AG04449 (cell line): ENCODE data around the gene DNAJC5.

Experiments
- CTCF ChIA-PET: fragments of 350-600 bp; formaldehyde crosslinking; extraction: SDS; loops from one replicate; lab custom pipeline; 2021; ENCODE audit warnings: antibody characterized with exemption; lab: Yijun Ruan, JAX
- POLR2A ChIA-PET: fragments of 400-600, 350-600 bp; formaldehyde crosslinking; extraction: SDS; loops from one replicate; lab custom pipeline; 2020; ENCODE audit warnings: antibody characterized with exemption, inconsistent platforms; lab: Yijun Ruan, JAX
- DNase-seq: peaks from one replicate; pipeline ENCODE4 v3.0.0-alpha.2; 2010; ENCODE audit warnings: low read depth, low spot score
- H3K4me3 ChIP-seq: 2 replicates; pipeline ENCODE4 v1.5.1; 2011; ENCODE audit warnings: low read depth, mild to moderate bottlenecking, control low read depth, low read length
- TF ChIP-seq, protein P1 (sequence below): IDR thresholded peaks from one replicate; pipeline ENCODE4 v1.5.1; 2011; ENCODE audit warnings: mild to moderate bottlenecking, moderate library complexity, low read length, control low read depth, inconsistent platforms; ENCODE audit not compliant: insufficient read depth; ENCODE audit errors: missing control alignments

The DNAJC5 gene

DNA sequence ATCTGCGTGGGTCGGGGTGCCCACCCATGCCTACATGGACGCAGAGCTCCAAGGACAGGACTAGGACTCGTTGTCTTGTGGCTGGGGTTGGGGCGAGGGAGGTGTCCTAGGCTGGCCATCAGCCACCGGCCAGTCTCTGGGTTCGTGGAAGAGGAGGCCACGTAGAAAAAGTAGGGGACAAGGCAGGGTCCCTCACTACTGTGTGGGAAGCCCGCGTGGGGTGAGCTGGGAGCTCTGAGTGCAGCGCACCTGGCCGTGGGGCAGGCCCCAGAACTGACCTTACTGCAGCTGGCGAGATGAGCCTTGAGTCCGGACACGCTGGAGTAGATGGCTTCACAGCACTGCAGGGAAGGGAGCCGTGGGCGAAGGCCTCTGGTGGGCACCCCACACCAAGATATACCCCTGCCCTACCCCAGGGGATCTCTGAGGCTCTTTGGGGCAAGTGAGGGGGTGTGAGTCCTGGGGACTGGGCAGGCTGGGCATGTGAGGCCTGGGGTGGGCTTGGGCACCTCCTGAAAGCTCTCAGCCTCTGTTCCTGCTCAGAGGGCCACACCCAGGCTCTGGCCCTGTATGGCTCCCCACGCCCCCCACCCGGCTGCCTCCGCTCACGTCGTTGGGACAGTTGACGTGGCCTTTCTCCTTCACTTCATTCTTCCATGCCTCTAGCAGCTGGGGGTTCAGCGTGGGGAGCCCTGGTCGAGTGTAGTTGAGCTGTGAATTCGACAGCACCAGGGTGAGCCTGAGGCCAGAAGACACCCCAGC lies 66.9 kb downstream of the DNAJC5 start:
- POLR2A ChIA-PET: no interaction called here
- no peak overlapping the region for H3K4me3 ChIP-seq
- DNase-seq: no peak
- TF ChIP-seq, protein P1, sequence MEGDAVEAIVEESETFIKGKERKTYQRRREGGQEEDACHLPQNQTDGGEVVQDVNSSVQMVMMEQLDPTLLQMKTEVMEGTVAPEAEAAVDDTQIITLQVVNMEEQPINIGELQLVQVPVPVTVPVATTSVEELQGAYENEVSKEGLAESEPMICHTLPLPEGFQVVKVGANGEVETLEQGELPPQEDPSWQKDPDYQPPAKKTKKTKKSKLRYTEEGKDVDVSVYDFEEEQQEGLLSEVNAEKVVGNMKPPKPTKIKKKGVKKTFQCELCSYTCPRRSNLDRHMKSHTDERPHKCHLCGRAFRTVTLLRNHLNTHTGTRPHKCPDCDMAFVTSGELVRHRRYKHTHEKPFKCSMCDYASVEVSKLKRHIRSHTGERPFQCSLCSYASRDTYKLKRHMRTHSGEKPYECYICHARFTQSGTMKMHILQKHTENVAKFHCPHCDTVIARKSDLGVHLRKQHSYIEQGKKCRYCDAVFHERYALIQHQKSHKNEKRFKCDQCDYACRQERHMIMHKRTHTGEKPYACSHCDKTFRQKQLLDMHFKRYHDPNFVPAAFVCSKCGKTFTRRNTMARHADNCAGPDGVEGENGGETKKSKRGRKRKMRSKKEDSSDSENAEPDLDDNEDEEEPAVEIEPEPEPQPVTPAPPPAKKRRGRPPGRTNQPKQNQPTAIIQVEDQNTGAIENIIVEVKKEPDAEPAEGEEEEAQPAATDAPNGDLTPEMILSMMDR: no peak
- CTCF ChIA-PET: interaction anchor here (0.5 to 1.4 kb wide), 2 partner anchors 18 to 173 kb away, joined by 3 to 6 read pairs; partner anchors contain the start of genes PRPF6 and SAMD10

DNA sequence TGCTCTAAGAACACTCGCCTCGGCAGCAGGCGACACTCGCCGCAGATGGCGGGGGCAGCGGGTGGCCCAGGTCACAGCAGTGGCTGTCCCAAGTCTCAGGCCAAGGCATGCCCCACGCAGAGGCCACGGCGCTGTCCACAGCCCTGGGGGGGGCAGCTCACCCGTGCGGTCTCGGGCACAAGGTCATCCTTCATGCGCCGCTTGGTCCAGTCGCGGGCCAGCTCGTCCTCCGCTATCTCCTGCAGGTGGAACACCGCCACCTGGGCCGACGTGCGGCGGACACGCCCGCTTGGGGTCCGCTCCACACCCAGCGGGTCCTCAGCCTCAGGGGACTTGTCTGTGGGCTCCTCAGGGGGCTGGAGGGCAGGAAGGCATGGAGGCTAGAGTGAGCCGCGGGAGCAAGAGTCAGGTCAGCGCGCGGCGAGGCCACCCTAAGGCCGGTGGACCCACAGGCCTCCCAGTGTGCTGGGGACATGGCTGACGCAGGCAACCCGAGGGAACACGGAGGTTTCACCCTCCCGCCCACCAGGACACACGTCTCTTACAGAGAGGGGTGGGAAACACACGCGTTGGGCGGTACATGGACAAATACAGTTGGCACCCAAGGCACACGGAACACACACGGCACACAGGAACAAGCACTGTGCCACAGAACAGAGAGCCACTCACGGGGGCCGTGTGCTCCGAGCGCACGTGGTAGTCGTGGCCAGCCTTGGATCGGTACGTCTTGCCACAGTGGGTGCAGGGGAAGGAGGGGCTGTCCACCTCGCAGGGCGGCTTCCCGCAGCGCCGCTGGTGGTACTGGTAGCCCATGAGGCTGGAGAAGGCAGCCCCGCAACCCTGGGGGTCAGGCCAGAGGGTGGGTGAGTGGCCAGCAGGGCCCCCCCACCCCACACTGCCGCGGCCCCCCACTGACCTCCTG lies 67.8 kb downstream of the DNAJC5 start:
- no peak overlapping the region for H3K4me3 ChIP-seq
- ChIA-PET CTCF (interaction anchor here (0.5 to 1.4 kb wide), 2 partner anchors 18 to 174 kb away, joined by 3 to 6 read pairs; partner anchors contain the start of genes PRPF6 and SAMD10), POLR2A (no interaction called here)
- no peak for DNase-seq
- TF ChIP-seq, protein P1: no peak

DNA sequence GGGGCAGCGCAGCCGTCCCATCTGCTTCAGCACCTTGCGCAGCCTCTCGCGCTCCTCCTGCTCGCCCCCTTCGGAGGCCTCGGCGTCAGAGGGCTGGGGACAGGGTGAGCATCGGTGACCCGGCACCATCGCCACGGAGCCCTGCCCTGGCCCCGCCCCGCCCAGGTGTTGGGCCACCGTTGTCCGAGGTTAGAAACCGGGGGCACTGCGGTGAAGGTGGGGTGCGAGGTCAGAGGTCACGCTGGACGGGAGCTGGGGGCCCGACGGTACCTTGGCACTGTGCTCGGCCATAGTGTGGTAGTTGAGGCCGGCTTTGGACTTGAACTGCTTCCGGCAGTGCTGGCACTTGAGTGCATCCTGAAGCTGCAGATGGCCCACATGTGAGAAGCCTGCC lies 68.4 kb downstream of the DNAJC5 start:
- ChIA-PET CTCF (interaction anchor here (0.6 to 1.0 kb wide), 2 partner anchors 17 to 426 kb away, joined by 3 to 4 read pairs; partner anchors contain the start of gene PTK6), POLR2A (no interaction called here)
- no peak overlapping the region for H3K4me3 ChIP-seq
- TF ChIP-seq, protein P1: no peak
- DNase-seq: no peak

DNA sequence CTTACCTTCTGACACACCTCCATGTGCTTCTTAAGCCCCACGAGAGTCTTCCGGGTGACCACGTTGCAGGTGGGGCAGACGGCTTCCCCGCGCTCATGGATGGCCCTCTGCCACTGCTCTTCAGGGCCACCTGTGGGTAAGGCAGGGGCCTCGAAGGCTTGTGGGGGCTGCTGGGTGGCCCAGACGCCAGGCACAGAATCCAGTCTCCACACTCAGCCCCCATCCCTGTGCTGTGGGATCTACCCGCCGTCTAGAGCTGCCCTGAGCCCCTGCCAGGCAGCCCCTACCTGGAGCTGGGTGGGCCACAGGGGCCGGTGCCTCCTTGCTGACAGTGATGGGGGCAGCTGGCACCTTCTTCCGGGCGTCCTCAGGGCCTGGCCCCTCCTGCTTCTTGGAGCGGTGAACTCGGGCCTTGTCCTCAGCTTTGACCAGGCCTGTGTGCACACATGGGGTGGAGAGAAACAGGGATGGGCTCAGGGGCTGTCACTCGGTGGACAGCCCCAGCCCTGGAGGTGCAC lies 68.9 kb downstream of the DNAJC5 start:
- ChIA-PET POLR2A (no interaction called here), CTCF (interaction anchor here (0.6 to 1.0 kb wide), 2 partner anchors 16 to 426 kb away, joined by 3 to 4 read pairs; partner anchors contain the start of gene PTK6)
- no peak for DNase-seq
- TF ChIP-seq, protein P1: no peak
- no peak overlapping the region for H3K4me3 ChIP-seq

DNA sequence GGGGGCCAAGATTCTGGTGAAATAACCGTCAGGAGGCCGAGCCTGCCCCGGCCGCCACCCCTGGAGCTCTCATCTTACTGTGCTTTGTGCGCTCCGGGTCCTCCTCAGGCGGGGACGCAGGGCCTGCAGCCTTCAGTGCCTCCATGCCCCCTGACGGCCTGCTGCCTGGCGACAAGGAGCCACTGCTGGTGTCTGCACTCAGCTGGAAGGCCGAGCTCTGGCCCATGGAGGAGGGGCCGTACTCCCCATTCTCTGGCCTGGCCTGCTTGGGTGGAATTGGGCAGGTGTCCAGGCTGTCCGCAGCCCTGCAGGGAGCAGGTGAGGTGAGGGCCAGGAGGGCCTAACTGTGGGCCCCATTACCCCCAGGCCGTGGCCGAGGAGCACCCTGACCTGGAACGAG lies 69.5 kb downstream of the DNAJC5 start:
- TF ChIP-seq, protein P1: no peak
- CTCF ChIA-PET: interaction anchor here (1.0 kb wide), 1 partner anchor 427 kb away, joined by 4 read pairs; the partner anchor contains the start of gene PTK6

More for the DNA sequence above, 69.5 kb downstream of the DNAJC5 start:
- DNase-seq: no peak
- POLR2A ChIA-PET: no interaction called here
- H3K4me3 ChIP-seq: no peak overlapping the region
